ENCODE data around the gene ATP6V1G1.

- TF ChIP-seq CTCF (IDR thresholded peaks at IDR 0.05): no peak
- TF ChIP-seq EZH2 (IDR thresholded peaks at IDR 0.05; ENCODE audit: borderline replicate concordance, insufficient read depth, low read depth, low read length, poor library complexity, severe bottlenecking): no peak
These were observed 6.6 kb downstream of the ATP6V1G1 start for GRCh38 chr9:114594136-114594535.

Data from B cell (primary cell).